HG03095 (cell line): Measurements from ENCODE around the gene HRCT1.
"Not testable (repeated sequence)": the region's sequence is repeated elsewhere in the genome, so short reads cannot be mapped to it uniquely, and the experiment has no call there.

Experiments
- ATAC-seq: cut with Tn5 transposase; IDR thresholded peaks from one replicate; pipeline ENCODE4 v1.9.1; 2021; ENCODE audit warnings: moderate library complexity; ENCODE audit not compliant: unreplicated experiment

HRCT1 gene

DNA sequence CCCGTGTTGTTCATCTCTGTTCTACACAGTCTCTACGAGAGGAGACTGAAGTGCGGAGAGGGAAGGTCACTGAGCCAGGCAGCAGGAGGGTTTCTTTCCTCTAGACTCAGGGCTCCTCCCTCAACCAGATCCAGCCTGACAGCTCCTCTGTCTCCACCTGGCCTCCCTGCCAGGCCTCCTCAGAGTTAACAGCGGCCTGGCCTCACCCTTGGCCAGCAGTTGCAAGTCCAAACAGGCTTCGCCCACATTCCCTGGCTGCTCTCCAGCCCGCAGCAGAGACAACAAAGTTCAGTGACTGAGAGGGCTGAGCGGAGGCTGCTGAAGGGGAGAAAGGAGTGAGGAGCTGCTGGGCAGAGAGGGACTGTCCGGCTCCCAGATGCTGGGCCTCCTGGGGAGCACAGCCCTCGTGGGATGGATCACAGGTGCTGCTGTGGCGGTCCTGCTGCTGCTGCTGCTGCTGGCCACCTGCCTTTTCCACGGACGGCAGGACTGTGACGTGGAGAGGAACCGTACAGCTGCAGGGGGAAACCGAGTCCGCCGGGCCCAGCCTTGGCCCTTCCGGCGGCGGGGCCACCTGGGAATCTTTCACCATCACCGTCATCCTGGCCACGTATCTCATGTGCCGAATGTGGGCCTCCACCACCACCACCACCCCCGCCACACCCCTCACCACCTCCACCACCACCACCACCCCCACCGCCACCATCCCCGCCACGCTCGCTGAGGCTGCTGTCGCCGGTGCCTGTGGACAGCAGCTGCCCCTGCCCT is at the start of gene HRCT1:
Gene HRCT1, plus strand, starts transcription at position 291 of the 768 bp plus-strand sequence. Its CDS starts 86 bp downstream, at position 377.
- ATAC-seq = no peak

DNA sequence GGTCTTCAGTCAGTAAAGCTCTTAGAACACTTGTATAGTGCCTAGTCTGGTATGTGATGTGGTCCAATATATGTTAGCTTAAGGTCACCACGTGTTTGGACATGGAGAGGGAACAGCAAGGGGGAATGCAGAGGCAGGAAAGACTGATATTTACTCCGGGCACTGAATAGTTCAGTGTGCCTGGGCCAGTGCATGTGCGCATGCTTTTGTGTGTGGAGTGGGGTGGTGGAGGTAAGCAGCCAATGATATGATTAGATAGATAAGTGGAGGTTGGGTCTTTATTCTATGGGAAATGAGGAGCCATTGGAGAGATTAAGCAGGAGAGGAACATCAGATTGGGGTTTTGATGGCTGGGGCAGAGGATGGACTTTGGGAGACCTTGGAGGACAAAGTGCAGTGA is 49.8 kb upstream of the HRCT1 start:
- ATAC-seq = no peak

DNA sequence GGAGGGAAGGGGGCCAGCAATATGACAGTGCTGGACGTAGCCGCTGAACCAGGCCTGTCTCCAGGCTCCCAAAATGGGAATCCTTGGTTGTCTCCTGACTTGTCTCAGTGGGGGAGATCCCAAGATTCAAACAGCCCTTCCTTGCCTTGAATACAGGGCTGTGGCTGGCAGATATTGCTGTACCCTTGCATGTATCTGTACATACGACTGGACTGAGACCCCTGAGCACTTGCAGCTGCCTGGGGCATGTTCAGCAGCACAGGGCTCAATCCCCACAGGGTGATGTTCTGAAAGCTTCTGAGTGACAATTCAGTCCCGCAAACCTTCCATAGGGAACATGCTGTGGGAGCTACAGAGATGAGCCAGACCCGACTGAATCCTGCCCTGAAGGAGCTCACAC is 49.1 kb upstream of the HRCT1 start:
- ATAC-seq = no peak

DNA sequence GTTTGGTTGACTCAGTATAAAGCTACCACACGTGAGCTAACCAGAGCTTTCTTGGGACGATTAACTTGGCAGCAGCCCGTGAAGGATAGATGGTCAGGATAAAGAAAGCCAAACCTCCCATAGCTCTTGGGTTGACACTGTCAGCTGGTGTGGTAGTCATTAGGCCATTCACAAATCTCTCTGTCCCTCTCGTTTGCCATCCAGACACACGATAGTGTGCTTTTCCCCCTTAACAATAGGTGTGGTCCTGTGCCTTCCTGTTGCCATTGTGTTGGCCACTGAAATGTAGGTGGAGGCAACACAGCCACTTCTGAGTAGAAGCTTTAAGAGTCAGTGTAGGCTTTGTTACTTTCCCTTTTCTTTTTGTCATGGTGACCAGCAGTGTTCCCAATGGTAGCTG is 47.5 kb upstream of the HRCT1 start:
- no peak for ATAC-seq

DNA sequence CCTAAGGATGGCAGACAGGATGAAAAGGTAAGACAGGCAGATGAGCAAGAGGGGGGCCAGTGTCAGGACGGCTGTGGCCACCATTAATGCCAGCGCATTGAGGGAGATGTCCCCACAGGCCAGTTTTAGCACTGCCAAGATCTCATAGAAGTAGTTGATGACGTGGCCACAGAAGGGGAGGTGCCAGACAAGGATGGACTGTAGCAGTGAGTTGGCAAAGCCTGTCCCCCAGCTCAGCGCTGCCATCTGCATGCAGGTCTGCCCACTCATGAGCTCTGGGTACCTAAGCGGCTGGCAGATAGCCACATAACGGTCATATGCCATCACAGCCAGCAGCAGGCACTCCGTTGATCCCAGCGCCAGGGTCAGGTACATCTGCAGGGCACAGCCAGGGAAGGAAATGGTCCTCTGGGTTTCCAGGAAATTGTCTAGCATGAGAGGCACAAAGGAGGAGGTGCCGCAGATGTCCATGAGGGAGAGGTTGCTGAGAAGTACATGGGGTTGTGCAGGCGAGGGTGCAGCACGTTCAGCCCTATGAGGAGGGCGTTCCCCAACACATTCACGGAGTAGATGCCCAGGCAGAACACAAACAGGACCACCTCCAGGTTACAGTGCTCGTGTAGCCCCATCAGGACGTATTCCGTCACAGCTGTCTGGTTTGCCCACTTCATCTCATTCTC is 46.6 kb upstream of the HRCT1 start:
- ATAC-seq = no peak

DNA sequence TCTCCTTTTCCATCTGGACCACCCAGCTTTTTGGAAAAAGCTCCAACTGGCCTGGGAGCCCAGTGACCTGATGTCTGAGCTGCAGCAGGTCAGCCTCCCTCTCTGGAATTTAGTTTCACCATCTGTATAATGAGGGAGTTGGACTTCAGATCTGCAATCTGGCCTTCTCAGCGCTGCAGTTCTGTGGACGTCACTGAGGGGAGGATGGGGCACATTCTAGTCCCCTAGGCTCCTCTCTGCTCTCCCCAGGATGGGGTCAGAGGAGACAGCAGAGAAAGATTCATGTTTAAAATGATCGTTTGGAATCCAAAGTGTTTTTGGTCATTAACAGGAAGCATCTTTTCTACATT is 46.0 kb upstream of the HRCT1 start:
- no peak for ATAC-seq

DNA sequence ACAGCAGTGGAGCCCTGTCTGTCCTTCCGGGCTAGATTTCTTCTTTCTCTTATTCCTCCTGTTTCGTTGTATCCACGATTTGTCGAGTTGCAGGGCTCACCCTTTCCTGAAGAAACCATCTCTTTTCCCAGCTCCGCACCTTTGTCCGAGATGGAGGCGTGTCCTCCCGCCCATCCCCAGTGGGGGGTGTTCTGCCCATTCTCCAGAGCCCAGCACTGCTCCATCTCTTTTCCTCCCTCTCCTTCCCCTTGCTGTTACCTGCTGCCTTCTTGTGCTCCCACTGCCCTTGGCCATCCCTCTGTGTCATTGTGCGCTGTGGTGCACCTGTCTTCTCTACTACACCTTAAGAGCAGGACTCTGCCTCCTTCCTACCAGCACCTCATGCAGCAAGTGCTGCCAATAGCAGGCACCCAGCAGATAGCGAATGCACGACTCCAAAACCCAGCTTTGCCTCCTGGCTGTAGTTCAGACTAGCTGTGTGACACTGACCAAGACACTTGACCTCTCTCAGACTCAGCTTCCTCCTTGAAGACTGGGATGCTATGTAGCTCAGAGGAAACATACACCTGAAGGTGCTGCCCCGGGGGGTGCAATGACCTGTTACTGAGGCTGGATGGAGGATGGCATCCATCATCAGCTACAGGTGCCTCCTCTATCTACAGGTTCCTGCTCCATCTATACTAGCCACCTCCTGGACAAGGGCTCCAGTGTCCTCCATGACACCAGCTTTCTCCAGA is 44.7 kb upstream of the HRCT1 start:
- ATAC-seq = no peak

DNA sequence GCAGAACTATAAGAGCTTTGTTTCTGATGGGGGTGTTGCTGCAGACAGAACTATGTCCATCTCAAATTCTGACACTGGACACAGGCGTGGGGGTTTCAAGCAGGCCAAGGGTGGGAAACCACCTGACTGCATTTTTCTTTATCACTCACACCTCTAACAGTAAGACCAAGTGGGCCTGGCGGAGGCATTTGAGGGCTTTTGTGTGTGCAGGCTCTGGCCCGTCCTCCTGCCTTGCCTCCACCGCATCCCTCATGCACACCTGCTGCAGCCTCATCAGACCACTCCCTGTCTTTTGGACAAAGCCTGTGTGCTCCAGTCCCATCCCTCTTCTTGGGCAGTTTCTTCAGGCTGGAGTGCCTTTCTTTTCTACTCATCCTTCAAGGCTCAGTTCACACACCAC is 43.7 kb upstream of the HRCT1 start:
- no peak for ATAC-seq

DNA sequence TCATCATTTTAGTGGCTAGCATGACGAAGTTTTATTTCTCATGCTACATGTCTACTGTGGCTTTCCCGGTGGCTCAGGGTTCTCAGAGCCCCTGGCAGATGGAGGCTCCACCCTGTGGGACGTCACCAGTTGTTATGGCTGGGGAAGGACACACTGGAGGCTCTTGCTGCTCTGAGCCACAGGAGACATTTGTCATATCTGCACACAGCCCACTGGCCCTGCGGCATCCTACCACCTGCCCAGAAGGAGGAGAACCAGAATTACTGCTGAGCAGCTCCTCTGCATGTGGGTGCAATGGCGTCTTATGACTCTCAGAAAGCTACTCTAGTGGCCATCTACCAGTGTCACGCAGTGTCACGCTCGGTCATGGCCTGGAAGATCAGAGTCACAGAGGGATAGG is 42.4 kb upstream of the HRCT1 start:
- no peak for ATAC-seq

DNA sequence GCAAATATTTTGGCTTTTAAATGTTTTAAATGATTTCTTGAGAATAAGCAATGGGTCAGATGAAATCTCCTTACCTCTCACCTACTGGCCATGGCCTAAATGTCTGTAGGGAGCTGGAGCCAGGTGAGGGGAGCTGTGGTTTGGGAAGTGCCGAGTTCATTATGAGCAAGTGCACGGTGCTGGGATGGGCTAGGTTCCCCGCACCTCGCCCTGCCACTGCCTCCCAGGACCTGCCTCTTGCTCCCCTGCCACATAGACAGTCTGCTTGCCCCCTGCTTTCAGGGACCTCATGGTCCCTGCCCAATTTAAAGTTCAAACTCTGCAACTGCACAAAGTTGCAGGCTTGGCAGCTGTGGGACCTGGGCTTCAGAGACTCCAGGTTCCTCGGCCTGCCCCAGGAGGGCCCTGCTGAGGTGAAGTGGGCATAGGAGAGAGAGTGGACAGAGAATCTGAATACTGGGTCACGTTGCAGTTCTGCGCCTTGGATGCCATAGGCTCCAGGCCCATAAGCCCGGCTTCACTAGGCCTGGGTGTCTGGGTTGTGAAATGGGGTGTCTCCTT is 41.2 kb upstream of the HRCT1 start:
- no peak for ATAC-seq

DNA sequence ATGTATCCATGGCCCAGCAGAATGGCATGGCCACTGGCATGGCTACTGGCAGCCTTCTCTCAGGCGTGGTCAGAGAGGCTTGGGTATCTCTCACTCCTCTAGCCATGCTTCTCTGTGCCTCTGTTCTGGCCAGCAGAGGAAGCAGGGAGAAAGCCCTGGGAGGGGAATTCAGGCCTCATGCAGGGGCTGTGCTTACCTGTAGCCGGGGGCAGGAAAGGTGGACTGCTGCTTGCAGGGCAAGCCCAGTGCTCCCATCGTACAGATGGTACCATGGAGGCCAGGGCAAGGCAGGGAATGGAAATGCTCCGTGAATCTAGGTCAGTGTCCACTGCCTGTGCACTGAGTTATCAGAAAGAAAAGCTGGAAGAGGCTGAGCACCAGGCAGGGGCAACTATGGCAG is 38.5 kb upstream of the HRCT1 start:
- ATAC-seq = no peak

DNA sequence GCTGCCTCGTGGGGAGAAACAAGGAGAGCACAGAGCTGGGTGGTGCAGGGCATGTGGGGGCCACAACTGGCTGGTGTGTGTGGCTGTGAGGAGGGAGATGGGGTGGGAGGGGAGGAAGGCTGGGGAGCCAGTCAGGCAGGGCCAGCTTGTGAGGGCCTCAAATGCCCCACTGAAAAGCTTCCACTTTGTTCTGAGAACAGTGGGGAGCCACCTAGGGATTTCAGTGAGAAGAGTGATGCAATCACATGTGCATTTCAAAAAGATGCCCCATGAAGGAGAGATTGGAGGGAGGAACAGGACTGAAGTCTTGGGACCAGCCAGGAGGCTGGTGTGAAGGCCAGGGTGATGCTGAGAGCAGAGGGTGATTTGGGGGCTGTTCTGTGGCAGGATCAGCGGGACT is 37.1 kb upstream of the HRCT1 start:
- ATAC-seq = no peak

DNA sequence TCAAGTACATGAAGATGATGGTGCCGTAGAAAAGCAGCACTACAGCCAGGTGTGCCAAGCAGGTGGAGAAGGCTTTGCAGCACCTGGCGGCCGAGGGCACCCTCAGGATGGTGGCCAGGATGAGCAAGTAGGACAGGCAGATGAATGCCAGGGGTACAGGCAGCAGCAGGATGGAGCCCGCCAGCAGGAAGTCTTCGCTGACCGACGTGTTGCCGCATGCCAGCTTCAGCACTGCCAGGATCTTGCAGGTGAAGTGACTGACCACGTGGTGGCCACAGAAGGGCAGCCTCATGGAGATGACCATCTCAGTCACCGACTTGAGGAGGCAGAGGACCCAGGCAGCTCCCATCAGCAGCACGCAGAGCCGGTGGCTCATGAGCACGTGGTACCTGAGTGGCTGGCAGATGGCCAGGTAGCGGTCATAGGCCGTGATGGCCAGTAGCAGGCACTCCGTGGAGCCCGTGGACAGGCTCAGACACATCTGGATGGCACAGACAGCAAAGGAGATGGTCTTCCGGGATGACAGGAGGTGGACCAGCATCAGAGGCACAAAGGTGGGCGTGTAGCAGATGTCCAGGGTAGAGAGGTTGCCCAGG is 36.3 kb upstream of the HRCT1 start:
- ATAC-seq = no peak

DNA sequence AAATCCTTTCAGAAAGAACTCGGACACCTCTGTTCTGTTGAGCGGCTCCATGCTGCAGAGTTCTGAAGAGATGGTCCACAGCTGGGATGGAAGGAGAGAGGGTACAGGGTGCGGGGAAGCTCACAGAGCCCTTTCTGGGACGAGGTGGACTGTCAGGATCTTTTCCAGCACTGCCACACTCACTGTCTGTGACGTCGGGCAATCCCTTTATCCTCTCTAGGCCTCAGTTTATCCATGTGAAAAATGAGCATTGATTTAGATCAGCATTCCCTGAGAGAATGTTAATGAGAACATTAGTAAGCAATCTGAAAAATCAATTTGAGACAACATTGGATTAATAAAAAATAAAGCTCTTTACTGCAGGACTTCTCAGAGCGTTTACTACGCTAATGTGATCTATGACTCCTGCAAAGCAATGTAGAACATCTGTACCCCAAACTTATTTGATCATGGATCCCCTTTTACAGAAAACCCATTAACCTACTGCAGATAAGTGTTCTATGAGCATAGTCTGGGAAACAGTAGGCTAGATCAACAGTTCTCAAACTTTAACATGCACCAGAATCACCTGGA is 35.6 kb upstream of the HRCT1 start, which contains the start of gene OR13J1:
Gene OR13J1, minus strand, starts transcription at position 51 of the 573 bp plus-strand sequence. Its CDS starts 0 bp downstream, at position 51.
- ATAC-seq = no peak

DNA sequence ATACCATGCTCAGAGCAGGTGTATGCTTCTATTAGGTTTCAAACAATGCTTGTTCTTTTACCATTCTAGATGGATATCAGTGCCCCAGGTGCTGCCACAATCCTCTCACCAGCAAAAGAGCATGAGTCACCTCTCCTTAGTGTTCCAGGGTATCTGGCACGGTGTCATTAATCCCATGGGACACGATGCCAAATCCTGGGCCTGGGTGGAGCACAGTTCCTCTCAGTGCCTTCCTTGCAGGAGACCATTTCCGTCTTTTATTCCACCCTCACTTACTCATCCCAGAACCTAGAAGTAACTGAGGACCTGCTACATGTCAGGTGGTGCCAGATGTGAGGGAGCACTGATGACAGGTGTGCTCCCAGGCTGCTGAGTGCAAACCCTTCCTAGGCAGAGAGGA is 34.5 kb upstream of the HRCT1 start:
- no peak for ATAC-seq

DNA sequence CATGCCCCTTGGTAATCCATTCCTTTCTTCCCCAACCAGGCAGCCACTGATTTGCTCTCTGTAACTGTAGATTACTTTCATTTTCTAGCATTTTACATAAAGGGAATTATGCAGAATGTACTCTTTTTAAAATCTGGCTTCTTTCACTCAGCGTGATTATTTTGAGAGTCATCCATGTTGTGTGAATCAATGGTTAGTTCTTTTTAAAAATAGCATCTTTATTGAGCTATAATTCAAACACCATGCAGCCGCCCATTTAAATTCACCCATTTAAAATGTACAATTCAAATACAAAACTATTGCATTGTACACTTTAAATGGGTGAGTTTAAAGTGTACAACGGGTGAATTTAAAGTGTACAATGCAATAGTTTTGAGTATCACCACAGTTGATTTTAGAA is 33.5 kb upstream of the HRCT1 start:
- no peak for ATAC-seq

DNA sequence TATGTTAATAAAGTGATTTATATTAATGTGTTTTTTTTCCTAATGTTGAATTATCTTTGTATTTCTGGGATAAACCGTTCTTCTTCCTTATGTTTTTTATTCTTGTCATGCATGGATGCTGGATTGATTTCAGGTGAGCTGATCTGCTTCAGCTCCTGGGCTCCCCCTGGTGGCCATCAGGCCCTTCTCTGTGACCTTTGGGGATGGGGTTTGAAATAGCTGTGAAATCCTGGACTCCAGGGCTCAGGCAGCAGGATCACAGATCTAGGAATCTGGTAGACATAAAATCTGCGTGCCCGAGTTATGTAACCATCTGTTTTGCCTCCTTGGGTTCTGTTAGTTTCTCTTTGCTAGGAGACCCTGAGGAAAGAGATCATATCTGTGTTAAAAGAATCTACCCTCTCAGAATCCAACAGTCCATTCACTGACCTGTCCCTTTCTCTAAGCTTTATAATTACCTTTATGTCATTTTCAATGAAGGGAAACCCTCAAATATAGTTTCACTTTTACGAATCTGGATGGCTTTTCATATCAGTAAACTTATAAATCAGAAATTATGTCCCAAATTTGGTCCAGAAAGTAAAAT is 23.6 kb upstream of the HRCT1 start:
- ATAC-seq = no peak

DNA sequence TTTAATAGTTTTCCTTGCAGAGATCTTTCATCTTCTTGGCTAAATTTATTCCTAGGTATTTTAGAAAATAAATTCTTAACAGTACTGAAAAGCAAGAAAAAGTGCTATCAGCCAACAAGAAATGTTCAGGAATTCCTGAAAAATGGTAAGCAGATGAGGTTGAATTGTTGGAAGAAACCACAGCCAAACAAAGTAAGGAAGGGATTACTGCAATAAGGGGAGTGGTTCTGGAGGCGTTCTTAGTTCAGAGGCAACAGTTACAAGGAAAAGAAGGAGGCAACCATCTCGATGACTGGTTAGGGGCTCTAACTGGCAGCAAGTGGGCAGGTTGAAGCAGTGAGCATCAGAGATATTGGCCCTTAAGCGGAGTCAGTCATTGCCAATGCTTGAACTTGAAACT is 23.0 kb upstream of the HRCT1 start:
- no peak for ATAC-seq

DNA sequence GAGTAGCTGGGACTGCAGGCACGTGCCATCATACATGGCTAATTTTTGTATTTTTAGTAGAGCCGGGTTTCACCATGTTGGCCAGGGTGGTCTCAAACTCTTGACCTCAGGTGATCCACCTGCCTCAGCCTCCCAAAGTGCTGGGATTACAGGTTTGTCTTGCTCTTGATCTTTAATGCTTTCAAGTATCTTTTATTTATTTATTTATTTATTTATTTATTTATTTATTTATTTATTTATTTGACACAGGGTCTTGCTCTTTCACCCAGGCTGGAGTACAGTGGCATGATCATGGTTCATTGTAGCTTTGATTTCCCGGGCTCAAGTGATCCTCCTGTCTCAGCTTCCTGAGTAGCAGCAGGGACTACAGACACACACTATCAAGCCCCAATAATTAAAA is 21.1 kb upstream of the HRCT1 start:
- not testable (repeated sequence) for ATAC-seq

DNA sequence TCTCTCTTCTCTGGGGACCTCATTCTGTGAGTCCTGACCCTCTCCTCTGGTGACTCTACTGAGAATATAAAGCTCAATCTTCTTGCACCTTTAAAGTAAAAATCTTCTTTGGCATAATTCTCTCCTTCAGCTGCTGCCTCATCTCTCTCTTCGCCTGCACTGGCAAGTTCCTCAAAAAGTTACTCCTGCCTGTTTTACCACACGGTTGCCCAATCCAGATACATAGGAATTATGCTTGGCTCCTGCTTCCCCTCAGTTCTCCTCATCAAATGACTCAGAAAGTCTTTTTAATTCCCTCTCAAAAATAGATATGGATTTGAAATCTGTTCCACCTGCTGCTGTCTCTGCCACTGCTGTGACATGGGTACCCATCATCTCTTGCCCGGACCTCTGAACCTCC is 14.4 kb upstream of the HRCT1 start:
- no peak for ATAC-seq

DNA sequence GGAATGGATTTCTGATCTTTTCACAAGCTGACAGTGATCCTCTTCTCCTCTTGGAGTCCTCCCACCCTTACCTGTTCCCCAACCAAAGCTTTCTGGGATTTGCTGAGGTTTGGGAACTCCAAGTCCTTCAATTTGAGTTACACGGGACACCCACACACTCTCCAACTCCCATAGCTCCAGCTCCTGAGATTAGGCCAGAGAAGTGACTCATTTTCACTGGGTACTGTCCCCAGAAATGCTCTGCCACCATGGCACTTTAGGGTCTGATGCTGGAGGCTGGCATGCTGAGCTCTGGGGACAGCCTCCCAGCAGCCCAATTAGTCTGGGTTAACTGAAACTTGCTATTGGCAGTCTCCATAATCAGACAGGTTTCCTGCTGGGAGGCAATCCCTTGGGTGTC is 14.0 kb upstream of the HRCT1 start:
- ATAC-seq = no peak
